Gastroesophageal sphincter (tissue), 3 donors: ENCODE data around the gene RBM28.

ENCODE experiments used
- CTCF ChIP-seq, 4 experiments: fragments of 200-600 bp in 2 of 4; fragments of 450-650 bp in 2 of 4; sonication (generic) in 1 of 4; IDR thresholded peaks; one replicate each; pipeline ENCODE4 v1.5.1; 2017 to 2019; ENCODE audit warnings: antibody characterized with exemption in 4 of 4, mild to moderate bottlenecking in 2 of 4, moderate library complexity in 2 of 4
- POLR2AphosphoS5 ChIP-seq: sonication (generic); formaldehyde crosslinking; IDR thresholded peaks from one replicate; pipeline ENCODE4 v1.6.1; 2017; ENCODE audit warnings: antibody characterized with exemption

GRCh38 chr7:128309124-128309523 is 34.6 kb downstream of the RBM28 start:
- TF ChIP-seq CTCF (IDR thresholded peaks at IDR 0.05) (no peak), POLR2AphosphoS5 (no peak)
